HG02973 (cell line): ENCODE data around the gene GPC2.

ENCODE experiments used
- ATAC-seq: cut with Tn5 transposase; IDR thresholded peaks from one replicate; pipeline ENCODE4 v1.9.1; 2021; ENCODE audit warnings: moderate library complexity; ENCODE audit not compliant: unreplicated experiment

Gene GPC2

DNA sequence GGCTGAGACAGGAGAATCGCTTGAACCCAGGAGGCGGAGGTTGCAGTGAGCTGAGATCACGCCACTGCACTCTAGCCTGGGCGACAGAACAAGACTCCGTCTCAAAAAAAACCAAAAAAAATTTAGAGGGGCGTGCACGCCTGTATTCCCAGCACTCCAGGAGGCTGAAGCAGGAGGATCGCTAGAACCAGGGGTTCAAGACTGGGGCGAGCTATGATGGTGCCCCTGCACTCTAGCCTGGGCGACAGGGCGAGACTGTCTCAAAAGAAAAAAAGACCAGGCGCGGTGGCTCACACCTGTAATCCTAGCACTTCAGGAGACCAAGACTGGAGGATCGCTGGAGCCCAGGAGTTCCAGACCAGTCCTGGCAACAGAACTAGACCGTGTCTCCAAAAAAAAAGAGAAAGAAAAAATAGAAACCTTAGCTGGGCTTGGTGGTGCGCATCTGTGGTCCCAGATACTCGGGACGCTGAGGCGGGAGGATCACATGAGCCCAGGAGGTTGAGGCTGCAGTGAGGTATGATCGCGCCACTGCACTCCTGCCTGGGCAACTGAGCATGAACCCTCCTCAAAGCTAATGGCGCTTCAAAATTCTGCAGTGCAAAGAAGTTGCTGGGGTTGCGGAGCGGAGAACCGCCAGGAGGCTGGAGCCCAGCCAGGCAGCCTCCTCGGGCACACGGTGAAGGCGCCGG, 50.8 kb downstream of the GPC2 start:
- no peak for ATAC-seq

DNA sequence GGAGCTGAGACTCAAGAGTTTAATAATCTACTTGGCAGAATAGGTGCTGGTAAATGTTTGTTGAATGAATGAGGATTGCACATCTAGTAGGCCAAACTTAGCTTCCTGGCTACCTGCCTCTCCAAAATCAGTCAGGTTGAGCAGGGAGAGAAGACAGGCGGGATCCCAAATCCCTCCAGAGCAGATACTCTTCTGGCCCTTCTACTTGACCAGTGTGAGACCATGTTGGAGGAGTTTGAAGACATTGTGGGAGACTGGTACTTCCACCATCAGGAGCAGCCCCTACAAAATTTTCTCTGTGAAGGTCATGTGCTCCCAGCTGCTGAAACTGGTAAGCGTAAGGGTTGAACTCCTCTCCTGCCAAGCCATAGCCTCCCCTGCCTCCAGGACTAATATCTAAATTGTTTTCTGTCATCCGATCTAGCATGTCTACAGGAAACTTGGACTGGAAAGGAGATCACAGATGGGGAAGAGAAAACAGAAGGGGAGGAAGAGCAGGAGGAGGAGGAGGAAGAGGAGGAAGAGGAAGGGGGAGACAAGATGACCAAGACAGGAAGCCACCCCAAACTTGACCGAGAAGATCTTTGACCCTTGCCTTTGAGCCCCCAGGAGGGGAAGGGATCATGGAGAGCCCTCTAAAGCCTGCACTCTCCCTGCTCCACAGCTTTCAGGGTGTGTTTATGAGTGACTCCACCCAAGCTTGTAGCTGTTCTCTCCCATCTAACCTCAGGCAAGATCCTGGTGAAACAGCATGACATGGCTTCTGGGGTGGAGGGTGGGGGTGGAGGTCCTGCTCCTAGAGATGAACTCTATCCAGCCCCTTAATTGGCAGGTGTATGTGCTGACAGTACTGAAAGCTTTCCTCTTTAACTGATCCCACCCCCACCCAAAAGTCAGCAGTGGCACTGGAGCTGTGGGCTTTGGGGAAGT, 52.6 kb downstream of the GPC2 start:
- ATAC-seq: no peak

DNA sequence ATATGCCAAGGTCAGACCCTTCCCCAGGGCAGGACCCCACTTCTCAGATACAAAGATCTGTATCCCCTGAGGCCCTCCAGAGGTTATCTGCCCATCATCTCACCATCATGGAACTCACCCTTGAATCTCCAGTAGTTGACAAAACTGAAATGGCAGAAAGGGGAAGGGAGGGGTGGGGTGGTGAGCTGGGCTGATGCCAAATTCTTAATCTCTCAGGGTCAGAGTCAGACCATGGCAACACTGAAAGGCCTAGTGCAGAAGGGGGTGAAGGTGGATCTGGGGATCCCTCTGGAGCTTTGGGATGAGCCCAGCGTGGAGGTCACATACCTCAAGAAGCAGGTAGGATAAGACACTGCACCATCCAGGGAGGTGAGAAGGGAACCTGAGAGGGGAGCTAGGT, 54.6 kb downstream of the GPC2 start:
- no peak for ATAC-seq

DNA sequence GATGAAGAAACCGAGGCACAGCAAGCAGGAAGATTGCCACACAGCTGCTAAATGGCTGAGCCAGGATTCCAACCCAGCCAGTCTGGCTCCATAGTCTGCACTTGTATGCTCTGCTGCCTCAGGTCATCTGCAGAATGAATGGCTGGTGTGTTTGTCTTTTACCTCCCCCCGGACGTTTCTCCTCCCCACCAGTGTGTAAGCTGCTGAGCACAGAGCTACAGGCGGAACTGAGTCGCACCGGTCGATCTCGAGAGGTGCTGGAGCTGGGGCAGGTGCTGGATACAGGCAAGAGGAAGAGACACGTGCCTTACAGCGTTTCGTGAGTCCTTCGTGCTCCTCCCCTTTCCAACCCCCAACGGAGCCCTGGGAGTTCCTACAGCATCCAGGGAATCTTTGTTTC, 55.1 kb downstream of the GPC2 start:
- ATAC-seq: no peak

DNA sequence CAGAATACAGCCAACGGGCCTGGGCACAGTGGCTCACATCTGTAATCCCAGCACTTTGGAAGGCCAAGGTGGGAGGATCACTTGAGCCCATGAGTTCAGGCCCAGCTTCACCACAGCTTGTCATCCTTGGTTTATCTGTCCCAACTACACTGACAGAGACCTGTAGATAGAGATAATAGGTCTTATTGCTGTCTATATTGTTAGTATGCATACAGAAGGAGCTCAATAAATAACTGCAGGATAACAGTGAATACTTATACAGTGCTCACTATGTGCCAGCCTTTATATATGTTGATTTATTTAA, 56.5 kb downstream of the GPC2 start:
- no peak for ATAC-seq

DNA sequence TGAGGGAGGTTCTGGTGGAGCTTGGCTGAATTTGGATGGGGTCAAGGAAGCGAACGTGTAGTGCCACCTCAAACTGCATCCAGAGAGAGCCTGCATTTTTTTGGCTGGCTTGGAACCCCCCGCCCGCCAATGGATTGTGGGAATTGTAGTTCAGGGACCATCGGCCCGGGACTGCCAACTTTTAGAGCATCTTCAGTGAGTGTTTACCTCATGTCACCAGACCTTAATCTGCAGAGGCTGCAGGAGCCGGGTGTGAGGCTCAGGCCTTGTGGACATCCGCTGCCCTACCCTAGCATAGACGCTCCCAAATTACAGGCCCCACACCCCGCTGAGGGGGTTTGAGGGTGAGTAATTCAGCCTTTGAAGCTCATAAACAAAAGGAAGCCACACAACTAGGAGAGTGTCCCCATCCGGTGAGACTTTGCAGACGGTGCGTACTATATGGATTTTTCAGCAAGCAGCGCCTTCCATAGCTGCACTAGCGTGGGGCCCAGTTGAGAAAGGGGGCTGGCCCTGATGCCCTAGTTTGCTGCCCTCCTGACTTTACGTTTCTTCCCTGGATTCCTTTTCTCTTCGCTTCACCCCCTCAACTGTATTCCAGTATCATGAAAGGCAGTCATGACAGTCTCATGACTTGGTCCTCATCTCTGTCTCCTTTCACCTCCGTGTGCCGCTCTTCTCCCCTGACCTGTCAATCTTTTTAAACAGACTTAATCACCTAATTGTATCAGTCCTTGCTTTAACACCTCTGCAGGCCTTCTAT, 57.0 kb downstream of the GPC2 start:
- ATAC-seq: peak; percentile 16
